HepG2 (cell line): ENCODE data around the gene RLF.

Source experiments
- ARHGAP35 ChIP-seq: sonication (generic); formaldehyde crosslinking; IDR thresholded peaks from 2 replicates; pipeline ENCODE4 v1.9.0; 2022; ENCODE audit warnings: mild to moderate bottlenecking, inconsistent platforms, moderate library complexity, missing genetic modification reagents, borderline replicate concordance
- EP300 ChIP-seq, 3 experiments: sonication (generic) in 1 of 3; formaldehyde crosslinking in 1 of 3; IDR thresholded peaks; 2 replicates each; pipeline versions ENCODE4 v1.5.1 to v1.6.1; 2011 to 2020; ENCODE audit warnings: low read depth in 2 of 3, low read length in 2 of 3, borderline replicate concordance in 1 of 3, improper control_type of control experiment in 1 of 3, mild to moderate bottlenecking in 1 of 3, missing genetic modification reagents in 1 of 3, moderate library complexity in 1 of 3
- FOXM1 ChIP-seq: sonication (generic); formaldehyde crosslinking; IDR thresholded peaks from 2 replicates; pipeline ENCODE4 v1.5.0; 2020; ENCODE audit warnings: missing genetic modification reagents
- JUND ChIP-seq: sonication (generic); formaldehyde crosslinking; IDR thresholded peaks from 2 replicates; pipeline ENCODE4 v1.8.0; 2022; ENCODE audit warnings: mild to moderate bottlenecking, missing genetic modification reagents
- MTA1 ChIP-seq: sonication (generic); formaldehyde crosslinking; IDR thresholded peaks from 2 replicates; pipeline ENCODE4 v1.4.0; 2020; ENCODE audit warnings: missing genetic modification reagents, mild to moderate bottlenecking, borderline replicate concordance
- PRMT3 ChIP-seq: sonication (generic); formaldehyde crosslinking; IDR thresholded peaks from 2 replicates; pipeline ENCODE4 v1.8.1; 2022; ENCODE audit warnings: low read depth, mild to moderate bottlenecking, moderate library complexity, missing genetic modification reagents, borderline replicate concordance
- RFXANK ChIP-seq: IDR thresholded peaks from 2 replicates; pipeline ENCODE4 v1.6.1; 2016
- SIN3B ChIP-seq: fragments of 150-350 bp; IDR thresholded peaks from 2 replicates; pipeline ENCODE4 v1.6.1; 2014; ENCODE audit warnings: low read length
- ZFP41 ChIP-seq: sonication (generic); formaldehyde crosslinking; IDR thresholded peaks from 2 replicates; pipeline ENCODE4 v1.4.0; 2020; ENCODE audit warnings: mild to moderate bottlenecking, missing genetic modification reagents, borderline replicate concordance
- ZFX ChIP-seq: sonication (generic); formaldehyde crosslinking; IDR thresholded peaks from 2 replicates; pipeline ENCODE4 v1.4.0; 2020; ENCODE audit warnings: mild to moderate bottlenecking, low read depth, missing genetic modification reagents, moderate library complexity
- TF ChIP-seq, protein P1 (sequence below): sonication (generic); formaldehyde crosslinking; IDR thresholded peaks from 2 replicates; pipeline ENCODE4 v1.8.0; 2022; ENCODE audit warnings: missing genetic modification reagents, mild to moderate bottlenecking, moderate library complexity, borderline replicate concordance
- TF ChIP-seq, protein P2 (sequence below): sonication (generic); formaldehyde crosslinking; IDR thresholded peaks from 2 replicates; pipeline ENCODE4 v1.4.0; 2020; ENCODE audit warnings: missing genetic modification reagents
- TF ChIP-seq, protein P3 (sequence below): sonication (generic); formaldehyde crosslinking; IDR thresholded peaks from 2 replicates; pipeline ENCODE4 v1.4.0; 2020; ENCODE audit warnings: missing genetic modification reagents

DNA sequence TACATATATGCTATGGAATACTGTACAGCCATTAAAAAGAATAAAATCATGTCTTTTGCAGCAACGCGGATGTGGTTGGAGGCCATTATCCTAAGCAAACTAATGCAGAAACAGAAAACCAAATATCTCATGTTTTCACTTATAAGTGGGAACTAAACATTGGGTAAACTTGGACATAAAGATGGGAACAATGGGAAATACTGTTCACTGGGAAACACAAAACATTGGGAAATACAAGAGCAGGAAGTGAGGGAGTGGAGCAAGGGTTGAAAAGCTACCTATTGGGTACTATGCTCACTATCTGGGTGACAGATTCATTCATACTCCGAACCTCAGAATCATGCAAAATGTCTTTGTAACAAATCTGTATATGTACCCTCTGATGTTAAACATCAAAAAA lies 46.8 kb upstream of the RLF start:
- TF ChIP-seq RFXANK (no peak), PRMT3 (CRISPR knock-in tag) (no peak), ZFP41 (CRISPR knock-in tag) (no peak), JUND (no peak), EP300 (IDR thresholded peaks at IDR 0.05; ENCODE audit: low read depth in 2 of 2, low read length in 2 of 2) (no peak), EP300 (CRISPR knock-in tag; IDR thresholded peaks at IDR 0.05; ENCODE audit: borderline replicate concordance) (no peak), MTA1 (no peak), ARHGAP35 (no peak), ZFX (CRISPR knock-in tag) (no peak), FOXM1 (no peak), SIN3B (no peak)
- TF ChIP-seq, protein P1, sequence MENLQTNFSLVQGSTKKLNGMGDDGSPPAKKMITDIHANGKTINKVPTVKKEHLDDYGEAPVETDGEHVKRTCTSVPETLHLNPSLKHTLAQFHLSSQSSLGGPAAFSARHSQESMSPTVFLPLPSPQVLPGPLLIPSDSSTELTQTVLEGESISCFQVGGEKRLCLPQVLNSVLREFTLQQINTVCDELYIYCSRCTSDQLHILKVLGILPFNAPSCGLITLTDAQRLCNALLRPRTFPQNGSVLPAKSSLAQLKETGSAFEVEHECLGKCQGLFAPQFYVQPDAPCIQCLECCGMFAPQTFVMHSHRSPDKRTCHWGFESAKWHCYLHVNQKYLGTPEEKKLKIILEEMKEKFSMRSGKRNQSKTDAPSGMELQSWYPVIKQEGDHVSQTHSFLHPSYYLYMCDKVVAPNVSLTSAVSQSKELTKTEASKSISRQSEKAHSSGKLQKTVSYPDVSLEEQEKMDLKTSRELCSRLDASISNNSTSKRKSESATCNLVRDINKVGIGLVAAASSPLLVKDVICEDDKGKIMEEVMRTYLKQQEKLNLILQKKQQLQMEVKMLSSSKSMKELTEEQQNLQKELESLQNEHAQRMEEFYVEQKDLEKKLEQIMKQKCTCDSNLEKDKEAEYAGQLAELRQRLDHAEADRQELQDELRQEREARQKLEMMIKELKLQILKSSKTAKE (CRISPR knock-in tag) = no peak
- TF ChIP-seq, protein P2, sequence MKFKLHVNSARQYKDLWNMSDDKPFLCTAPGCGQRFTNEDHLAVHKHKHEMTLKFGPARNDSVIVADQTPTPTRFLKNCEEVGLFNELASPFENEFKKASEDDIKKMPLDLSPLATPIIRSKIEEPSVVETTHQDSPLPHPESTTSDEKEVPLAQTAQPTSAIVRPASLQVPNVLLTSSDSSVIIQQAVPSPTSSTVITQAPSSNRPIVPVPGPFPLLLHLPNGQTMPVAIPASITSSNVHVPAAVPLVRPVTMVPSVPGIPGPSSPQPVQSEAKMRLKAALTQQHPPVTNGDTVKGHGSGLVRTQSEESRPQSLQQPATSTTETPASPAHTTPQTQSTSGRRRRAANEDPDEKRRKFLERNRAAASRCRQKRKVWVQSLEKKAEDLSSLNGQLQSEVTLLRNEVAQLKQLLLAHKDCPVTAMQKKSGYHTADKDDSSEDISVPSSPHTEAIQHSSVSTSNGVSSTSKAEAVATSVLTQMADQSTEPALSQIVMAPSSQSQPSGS (CRISPR knock-in tag) = no peak
- TF ChIP-seq, protein P3, sequence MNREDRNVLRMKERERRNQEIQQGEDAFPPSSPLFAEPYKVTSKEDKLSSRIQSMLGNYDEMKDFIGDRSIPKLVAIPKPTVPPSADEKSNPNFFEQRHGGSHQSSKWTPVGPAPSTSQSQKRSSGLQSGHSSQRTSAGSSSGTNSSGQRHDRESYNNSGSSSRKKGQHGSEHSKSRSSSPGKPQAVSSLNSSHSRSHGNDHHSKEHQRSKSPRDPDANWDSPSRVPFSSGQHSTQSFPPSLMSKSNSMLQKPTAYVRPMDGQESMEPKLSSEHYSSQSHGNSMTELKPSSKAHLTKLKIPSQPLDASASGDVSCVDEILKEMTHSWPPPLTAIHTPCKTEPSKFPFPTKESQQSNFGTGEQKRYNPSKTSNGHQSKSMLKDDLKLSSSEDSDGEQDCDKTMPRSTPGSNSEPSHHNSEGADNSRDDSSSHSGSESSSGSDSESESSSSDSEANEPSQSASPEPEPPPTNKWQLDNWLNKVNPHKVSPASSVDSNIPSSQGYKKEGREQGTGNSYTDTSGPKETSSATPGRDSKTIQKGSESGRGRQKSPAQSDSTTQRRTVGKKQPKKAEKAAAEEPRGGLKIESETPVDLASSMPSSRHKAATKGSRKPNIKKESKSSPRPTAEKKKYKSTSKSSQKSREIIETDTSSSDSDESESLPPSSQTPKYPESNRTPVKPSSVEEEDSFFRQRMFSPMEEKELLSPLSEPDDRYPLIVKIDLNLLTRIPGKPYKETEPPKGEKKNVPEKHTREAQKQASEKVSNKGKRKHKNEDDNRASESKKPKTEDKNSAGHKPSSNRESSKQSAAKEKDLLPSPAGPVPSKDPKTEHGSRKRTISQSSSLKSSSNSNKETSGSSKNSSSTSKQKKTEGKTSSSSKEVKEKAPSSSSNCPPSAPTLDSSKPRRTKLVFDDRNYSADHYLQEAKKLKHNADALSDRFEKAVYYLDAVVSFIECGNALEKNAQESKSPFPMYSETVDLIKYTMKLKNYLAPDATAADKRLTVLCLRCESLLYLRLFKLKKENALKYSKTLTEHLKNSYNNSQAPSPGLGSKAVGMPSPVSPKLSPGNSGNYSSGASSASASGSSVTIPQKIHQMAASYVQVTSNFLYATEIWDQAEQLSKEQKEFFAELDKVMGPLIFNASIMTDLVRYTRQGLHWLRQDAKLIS (CRISPR knock-in tag) = no peak
